Panc1 (cell line): ENCODE measurements around the gene SMAD6. TPM values are rescaled to one million over a fixed set of nuclear protein-coding genes. Genes with fewer than 3 reads are reported as not detected.

ENCODE experiments used
- ATAC-seq: fragments of 200-7000 bp; cut with Tn5 transposase; 2 replicates; pipeline ENCODE4 v1.9.1; 2020; ENCODE audit warnings: mild to moderate bottlenecking, moderate library complexity
- BruUV-seq: library from RNA; stranded (reverse); fragments of 400-500 nt; replicated peaks from 2 replicates; lab custom pipeline; 2021; lab: Mats Ljungman, UMichigan
- CTCF ChIA-PET: fragments of 300-600 bp; sonication (Branson Sonifier 250); formaldehyde crosslinking; loops from one replicate; lab custom pipeline; 2022; ENCODE audit warnings: antibody characterized with exemption; lab: Charles Lee
- POLR2A ChIA-PET: fragments of 300-600 bp; sonication (Branson Sonifier 250); formaldehyde crosslinking; loops from one replicate; lab custom pipeline; 2022; ENCODE audit warnings: antibody characterized with exemption; lab: Charles Lee
- DNase-seq: peaks from one replicate; pipeline ENCODE4 v3.0.0-alpha.2; 2010; ENCODE audit warnings: low read depth, low spot score
- H3K27ac ChIP-seq: 2 replicates; pipeline ENCODE4 v1.5.1; 2011; ENCODE audit warnings: mild to moderate bottlenecking, low read length, inconsistent platforms
- H3K27me3 ChIP-seq: fragments of 200-500 bp; sonication (Bioruptor generic); 2 replicates; pipeline ENCODE4 v1.6.0; 2014; ENCODE audit warnings: low read length, inconsistent platforms; ENCODE audit not compliant: control insufficient read depth, insufficient read depth
- H3K36me3 ChIP-seq: fragments of 200-500 bp; sonication (Bioruptor generic); 2 replicates; pipeline ENCODE4 v1.5.1; 2014; ENCODE audit warnings: inconsistent platforms, mild to moderate bottlenecking, low read length, moderate library complexity; ENCODE audit not compliant: control insufficient read depth, insufficient read depth
- H3K4me1 ChIP-seq: 2 replicates; pipeline ENCODE4 v1.5.1; 2011; ENCODE audit warnings: inconsistent platforms, mild to moderate bottlenecking, low read length, moderate library complexity; ENCODE audit not compliant: control insufficient read depth, insufficient read depth
- H3K4me3 ChIP-seq, 2 experiments: 2 replicates each; pipeline ENCODE4 v1.5.1; 2011 to 2012; ENCODE audit warnings: low read depth in 2 of 2, low read length in 2 of 2, mild to moderate bottlenecking in 2 of 2, inconsistent platforms in 1 of 2, moderate library complexity in 1 of 2
- H3K9me3 ChIP-seq: fragments of 200-500 bp; sonication (Bioruptor generic); 2 replicates; pipeline ENCODE4 v1.5.1; 2014; ENCODE audit warnings: low read depth, mild to moderate bottlenecking, inconsistent platforms, low read length, moderate library complexity; ENCODE audit not compliant: control insufficient read depth, insufficient read depth
- POLR2AphosphoS5 ChIP-seq: IDR thresholded peaks from 2 replicates; pipeline ENCODE4 v1.6.1; 2012; ENCODE audit warnings: mild to moderate bottlenecking, low read depth, low read length, moderate library complexity
- SIN3A ChIP-seq: IDR thresholded peaks from 2 replicates; pipeline ENCODE4 v1.6.1; 2012; ENCODE audit warnings: low read depth, mild to moderate bottlenecking, low read length, moderate library complexity, borderline replicate concordance; ENCODE audit not compliant: insufficient read depth
- TCF7L2 ChIP-seq: IDR thresholded peaks from 2 replicates; pipeline ENCODE4 v1.6.1; 2011; ENCODE audit warnings: mild to moderate bottlenecking, low read depth, low read length, inconsistent platforms
- in situ Hi-C: cut with HindIII; loops from 2 replicates; pipeline ENCODE4 v1.10.0; 2016; ENCODE audit warnings: low sequenced_read_pairs, low pct_unique_long_range_greater_than_20kb
- intact Hi-C: fragments of 100-400 bp; cut with micrococcal nuclease; formaldehyde crosslinking; loops from one replicate; pipeline ENCODE4 v1.10.0; 2022; ENCODE audit not compliant: unreplicated experiment
- total RNA-seq: library from RNA; stranded (reverse); gene quantifications from one replicate; pipeline ENCODE4 v1.2.1, GENCODE V29; 2021; ENCODE audit not compliant: unreplicated experiment
- TF ChIP-seq, protein P1 (sequence below), 2 experiments: IDR thresholded peaks; 2 replicates each; pipeline ENCODE4 v1.6.1; 2011 to 2012; ENCODE audit warnings: low read depth in 2 of 2, control low read depth in 1 of 2, low read length in 1 of 2, mild to moderate bottlenecking in 1 of 2, moderate library complexity in 1 of 2; ENCODE audit not compliant: insufficient read depth in 1 of 2
- TF ChIP-seq, protein P2 (sequence below): fragments of 450-650 bp; IDR thresholded peaks from 2 replicates; pipeline ENCODE4 v1.5.1; 2017; ENCODE audit warnings: mild to moderate bottlenecking

The SMAD6 gene
- total RNA-seq, 1 experiment from 2014 or later, result 45.9 TPM

DNA sequence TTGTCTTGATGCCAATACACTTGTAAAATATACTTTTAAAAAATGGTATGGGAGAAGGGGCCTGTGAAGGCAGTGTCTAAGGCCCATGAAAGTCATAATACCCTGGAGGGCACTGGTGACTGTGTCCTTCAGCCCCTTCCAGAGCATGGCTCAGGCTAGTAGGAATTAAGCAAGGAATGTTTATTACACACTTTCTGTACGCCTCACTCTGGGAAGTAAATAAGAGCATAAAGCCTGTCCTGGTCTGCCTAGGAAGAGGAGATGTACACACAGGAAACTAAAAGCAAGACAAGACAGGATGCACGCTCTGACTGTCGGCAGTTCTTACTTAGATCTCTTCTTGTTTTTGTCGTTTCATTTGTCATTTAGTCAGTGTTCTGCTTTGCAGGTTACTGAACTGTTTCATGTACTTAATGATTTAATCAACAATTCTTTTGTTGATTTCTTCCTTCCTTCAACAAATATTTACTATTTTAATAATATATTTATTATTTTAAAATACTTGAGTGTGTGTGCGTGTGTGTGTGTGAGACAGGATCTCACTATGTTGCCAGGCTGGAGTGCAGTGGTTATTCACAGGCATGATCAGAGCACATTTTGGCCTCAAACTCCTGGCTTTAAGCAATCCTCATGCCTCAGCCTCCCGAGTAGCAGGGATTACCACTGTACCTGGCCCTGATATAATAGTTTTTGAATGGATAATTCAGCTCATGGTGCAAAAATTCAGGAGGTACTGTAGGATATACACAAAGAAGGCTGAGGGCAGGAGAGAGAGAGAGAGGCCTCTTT is 9.0 kb upstream of the SMAD6 start:
- in situ Hi-C loops, result no loop called here
- no peak for ATAC-seq
- POLR2A ChIA-PET, result no interaction called here

DNA sequence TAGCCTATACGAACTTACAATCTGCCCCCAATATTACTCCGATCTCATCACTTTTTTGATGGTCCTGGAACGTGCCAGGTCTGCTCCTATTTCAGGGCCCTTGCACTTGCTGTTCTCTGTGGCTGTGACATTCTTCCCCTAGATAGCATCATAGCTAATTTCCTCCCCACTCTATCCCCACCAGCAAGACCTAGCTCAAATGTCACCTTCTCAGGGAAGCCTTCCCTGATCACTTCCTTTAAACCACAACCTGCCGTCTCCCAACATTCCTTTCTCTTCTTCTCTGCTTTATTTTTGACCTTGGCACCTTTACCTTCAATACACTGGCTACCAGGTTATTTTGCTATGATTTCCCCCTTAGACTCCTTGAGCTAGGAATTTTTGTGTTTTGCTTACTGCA is 5.3 kb upstream of the SMAD6 start:
- CTCF ChIA-PET, result no interaction called here
- BruUV-seq, result no TSS peak
- Histone ChIP-seq H3K4me3 (no peak overlapping the region), H3K27me3 (no peaks in the 10 kb centered on the region), H3K9me3 (no peaks in the 10 kb centered on the region), H3K36me3 (no peaks in the 10 kb centered on the region), H3K27ac (no peak overlapping the region), H3K4me1 (peaks cover 20% of the 10 kb centered on the region)
- POLR2A ChIA-PET, result no interaction called here
- intact Hi-C loops, result loop anchor here (5.0 kb wide), 1 partner anchor 94 kb away; no protein-coding TSS in a partner anchor
- TF ChIP-seq SIN3A, result no peak
- no peak for TF ChIP-seq POLR2AphosphoS5
- TF ChIP-seq, protein P1, sequence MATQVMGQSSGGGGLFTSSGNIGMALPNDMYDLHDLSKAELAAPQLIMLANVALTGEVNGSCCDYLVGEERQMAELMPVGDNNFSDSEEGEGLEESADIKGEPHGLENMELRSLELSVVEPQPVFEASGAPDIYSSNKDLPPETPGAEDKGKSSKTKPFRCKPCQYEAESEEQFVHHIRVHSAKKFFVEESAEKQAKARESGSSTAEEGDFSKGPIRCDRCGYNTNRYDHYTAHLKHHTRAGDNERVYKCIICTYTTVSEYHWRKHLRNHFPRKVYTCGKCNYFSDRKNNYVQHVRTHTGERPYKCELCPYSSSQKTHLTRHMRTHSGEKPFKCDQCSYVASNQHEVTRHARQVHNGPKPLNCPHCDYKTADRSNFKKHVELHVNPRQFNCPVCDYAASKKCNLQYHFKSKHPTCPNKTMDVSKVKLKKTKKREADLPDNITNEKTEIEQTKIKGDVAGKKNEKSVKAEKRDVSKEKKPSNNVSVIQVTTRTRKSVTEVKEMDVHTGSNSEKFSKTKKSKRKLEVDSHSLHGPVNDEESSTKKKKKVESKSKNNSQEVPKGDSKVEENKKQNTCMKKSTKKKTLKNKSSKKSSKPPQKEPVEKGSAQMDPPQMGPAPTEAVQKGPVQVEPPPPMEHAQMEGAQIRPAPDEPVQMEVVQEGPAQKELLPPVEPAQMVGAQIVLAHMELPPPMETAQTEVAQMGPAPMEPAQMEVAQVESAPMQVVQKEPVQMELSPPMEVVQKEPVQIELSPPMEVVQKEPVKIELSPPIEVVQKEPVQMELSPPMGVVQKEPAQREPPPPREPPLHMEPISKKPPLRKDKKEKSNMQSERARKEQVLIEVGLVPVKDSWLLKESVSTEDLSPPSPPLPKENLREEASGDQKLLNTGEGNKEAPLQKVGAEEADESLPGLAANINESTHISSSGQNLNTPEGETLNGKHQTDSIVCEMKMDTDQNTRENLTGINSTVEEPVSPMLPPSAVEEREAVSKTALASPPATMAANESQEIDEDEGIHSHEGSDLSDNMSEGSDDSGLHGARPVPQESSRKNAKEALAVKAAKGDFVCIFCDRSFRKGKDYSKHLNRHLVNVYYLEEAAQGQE (IDR thresholded peaks at IDR 0.05; ENCODE audit: insufficient read depth in 1 of 2, low read depth in 2 of 2, low read length in 1 of 2), result no peak
- DNase-seq, result no peak
- in situ Hi-C loops, result no loop called here
- ATAC-seq, result no peak

More for the DNA sequence above, 9.0 kb upstream of the SMAD6 start:
- Histone ChIP-seq H3K27me3 (no peaks in the 10 kb centered on the region), H3K27ac (no peak overlapping the region), H3K9me3 (no peaks in the 10 kb centered on the region), H3K36me3 (no peaks in the 10 kb centered on the region), H3K4me3 (no peak overlapping the region), H3K4me1 (peaks cover 1% of the 10 kb centered on the region; the same call in 1 of the 2 replicates)
- intact Hi-C loops, result no loop called here
- CTCF ChIA-PET, result no interaction called here
- BruUV-seq, result no TSS peak
- TF ChIP-seq, protein P1 (IDR thresholded peaks at IDR 0.05; ENCODE audit: insufficient read depth in 1 of 2, low read depth in 2 of 2, low read length in 1 of 2), result no peak
- TF ChIP-seq, protein P2, sequence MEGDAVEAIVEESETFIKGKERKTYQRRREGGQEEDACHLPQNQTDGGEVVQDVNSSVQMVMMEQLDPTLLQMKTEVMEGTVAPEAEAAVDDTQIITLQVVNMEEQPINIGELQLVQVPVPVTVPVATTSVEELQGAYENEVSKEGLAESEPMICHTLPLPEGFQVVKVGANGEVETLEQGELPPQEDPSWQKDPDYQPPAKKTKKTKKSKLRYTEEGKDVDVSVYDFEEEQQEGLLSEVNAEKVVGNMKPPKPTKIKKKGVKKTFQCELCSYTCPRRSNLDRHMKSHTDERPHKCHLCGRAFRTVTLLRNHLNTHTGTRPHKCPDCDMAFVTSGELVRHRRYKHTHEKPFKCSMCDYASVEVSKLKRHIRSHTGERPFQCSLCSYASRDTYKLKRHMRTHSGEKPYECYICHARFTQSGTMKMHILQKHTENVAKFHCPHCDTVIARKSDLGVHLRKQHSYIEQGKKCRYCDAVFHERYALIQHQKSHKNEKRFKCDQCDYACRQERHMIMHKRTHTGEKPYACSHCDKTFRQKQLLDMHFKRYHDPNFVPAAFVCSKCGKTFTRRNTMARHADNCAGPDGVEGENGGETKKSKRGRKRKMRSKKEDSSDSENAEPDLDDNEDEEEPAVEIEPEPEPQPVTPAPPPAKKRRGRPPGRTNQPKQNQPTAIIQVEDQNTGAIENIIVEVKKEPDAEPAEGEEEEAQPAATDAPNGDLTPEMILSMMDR, result no peak
- no peak for TF ChIP-seq TCF7L2
- TF ChIP-seq SIN3A, result no peak
- no peak for TF ChIP-seq POLR2AphosphoS5
- no peak for DNase-seq
